Panc1 (cell line): Measurements from ENCODE around the gene MPPED2. TPM values are rescaled to one million over a fixed set of nuclear protein-coding genes. Genes with fewer than 3 reads are reported as not detected.

Experiments
- ATAC-seq: fragments of 200-7000 bp; cut with Tn5 transposase; 2 replicates; pipeline ENCODE4 v1.9.1; 2020; ENCODE audit warnings: mild to moderate bottlenecking, moderate library complexity
- BruUV-seq: library from RNA; stranded (reverse); fragments of 400-500 nt; replicated peaks from 2 replicates; lab custom pipeline; 2021; lab: Mats Ljungman, UMichigan
- CTCF ChIA-PET: fragments of 300-600 bp; sonication (Branson Sonifier 250); formaldehyde crosslinking; loops from one replicate; lab custom pipeline; 2022; ENCODE audit warnings: antibody characterized with exemption; lab: Charles Lee
- POLR2A ChIA-PET: fragments of 300-600 bp; sonication (Branson Sonifier 250); formaldehyde crosslinking; loops from one replicate; lab custom pipeline; 2022; ENCODE audit warnings: antibody characterized with exemption; lab: Charles Lee
- DNase-seq: peaks from one replicate; pipeline ENCODE4 v3.0.0-alpha.2; 2010; ENCODE audit warnings: low read depth, low spot score
- H3K27ac ChIP-seq: 2 replicates; pipeline ENCODE4 v1.5.1; 2011; ENCODE audit warnings: mild to moderate bottlenecking, low read length, inconsistent platforms
- H3K27me3 ChIP-seq: fragments of 200-500 bp; sonication (Bioruptor generic); 2 replicates; pipeline ENCODE4 v1.6.0; 2014; ENCODE audit warnings: low read length, inconsistent platforms; ENCODE audit not compliant: control insufficient read depth, insufficient read depth
- H3K36me3 ChIP-seq: fragments of 200-500 bp; sonication (Bioruptor generic); 2 replicates; pipeline ENCODE4 v1.5.1; 2014; ENCODE audit warnings: inconsistent platforms, mild to moderate bottlenecking, low read length, moderate library complexity; ENCODE audit not compliant: control insufficient read depth, insufficient read depth
- H3K4me1 ChIP-seq: 2 replicates; pipeline ENCODE4 v1.5.1; 2011; ENCODE audit warnings: inconsistent platforms, mild to moderate bottlenecking, low read length, moderate library complexity; ENCODE audit not compliant: control insufficient read depth, insufficient read depth
- H3K4me3 ChIP-seq, 2 experiments: 2 replicates each; pipeline ENCODE4 v1.5.1; 2011 to 2012; ENCODE audit warnings: low read depth in 2 of 2, low read length in 2 of 2, mild to moderate bottlenecking in 2 of 2, inconsistent platforms in 1 of 2, moderate library complexity in 1 of 2
- H3K9me3 ChIP-seq: fragments of 200-500 bp; sonication (Bioruptor generic); 2 replicates; pipeline ENCODE4 v1.5.1; 2014; ENCODE audit warnings: low read depth, mild to moderate bottlenecking, inconsistent platforms, low read length, moderate library complexity; ENCODE audit not compliant: control insufficient read depth, insufficient read depth
- CTCF ChIP-seq: fragments of 450-650 bp; IDR thresholded peaks from 2 replicates; pipeline ENCODE4 v1.5.1; 2017; ENCODE audit warnings: mild to moderate bottlenecking
- POLR2AphosphoS5 ChIP-seq: IDR thresholded peaks from 2 replicates; pipeline ENCODE4 v1.6.1; 2012; ENCODE audit warnings: mild to moderate bottlenecking, low read depth, low read length, moderate library complexity
- REST ChIP-seq, 2 experiments: IDR thresholded peaks; 2 replicates each; pipeline ENCODE4 v1.6.1; 2011 to 2012; ENCODE audit warnings: low read depth in 2 of 2, control low read depth in 1 of 2, low read length in 1 of 2, mild to moderate bottlenecking in 1 of 2, moderate library complexity in 1 of 2; ENCODE audit not compliant: insufficient read depth in 1 of 2
- SIN3A ChIP-seq: IDR thresholded peaks from 2 replicates; pipeline ENCODE4 v1.6.1; 2012; ENCODE audit warnings: low read depth, mild to moderate bottlenecking, low read length, moderate library complexity, borderline replicate concordance; ENCODE audit not compliant: insufficient read depth
- TCF7L2 ChIP-seq: IDR thresholded peaks from 2 replicates; pipeline ENCODE4 v1.6.1; 2011; ENCODE audit warnings: mild to moderate bottlenecking, low read depth, low read length, inconsistent platforms
- in situ Hi-C: cut with HindIII; loops from 2 replicates; pipeline ENCODE4 v1.10.0; 2016; ENCODE audit warnings: low sequenced_read_pairs, low pct_unique_long_range_greater_than_20kb
- intact Hi-C: fragments of 100-400 bp; cut with micrococcal nuclease; formaldehyde crosslinking; loops from one replicate; pipeline ENCODE4 v1.10.0; 2022; ENCODE audit not compliant: unreplicated experiment
- total RNA-seq: library from RNA; stranded (reverse); gene quantifications from one replicate; pipeline ENCODE4 v1.2.1, GENCODE V29; 2021; ENCODE audit not compliant: unreplicated experiment

MPPED2 gene
- total RNA-seq, 1 experiment from 2014 or later, result not detected

- no peak for ATAC-seq
- no peaks in the 10 kb centered on the region for H3K9me3 ChIP-seq
- CTCF ChIA-PET, result interaction anchor here (0.6 kb wide), 1 partner anchor 209 kb away, joined by 7 read pairs; no protein-coding TSS in a partner anchor
- H3K27ac ChIP-seq, result no peak overlapping the region
- H3K4me3 ChIP-seq, result no peak overlapping the region
- POLR2A ChIA-PET, result no interaction called here
- intact Hi-C loops (no loop called here), in situ Hi-C loops (no loop called here)
- H3K36me3 ChIP-seq, result no peaks in the 10 kb centered on the region
- TF ChIP-seq CTCF (no peak), SIN3A (no peak), POLR2AphosphoS5 (no peak), REST (IDR thresholded peaks at IDR 0.05; ENCODE audit: insufficient read depth in 1 of 2, low read depth in 2 of 2, low read length in 1 of 2) (no peak), TCF7L2 (no peak)
- no peaks in the 10 kb centered on the region for H3K4me1 ChIP-seq
- BruUV-seq, result no TSS peak
- no peak for DNase-seq
- H3K27me3 ChIP-seq, result no peaks in the 10 kb centered on the region
Measured at GRCh38 chr11:30543066-30543465, 43.1 kb downstream of the MPPED2 start.

- Histone ChIP-seq H3K36me3 (no peaks in the 10 kb centered on the region), H3K27ac (no peak overlapping the region), H3K4me3 (no peak overlapping the region), H3K4me1 (no peaks in the 10 kb centered on the region), H3K27me3 (no peaks in the 10 kb centered on the region; the same call in 1 of the 2 replicates), H3K9me3 (no peaks in the 10 kb centered on the region)
- no peak for ATAC-seq
- ChIA-PET POLR2A (no interaction called here), CTCF (no interaction called here)
- no peak for DNase-seq
- intact Hi-C loops (no loop called here), in situ Hi-C loops (no loop called here)
- TF ChIP-seq CTCF, result no peak
- TF ChIP-seq POLR2AphosphoS5, result no peak
- TF ChIP-seq REST (IDR thresholded peaks at IDR 0.05; ENCODE audit: insufficient read depth in 1 of 2, low read depth in 2 of 2, low read length in 1 of 2), result no peak
- no peak for TF ChIP-seq TCF7L2
- TF ChIP-seq SIN3A, result no peak
- BruUV-seq, result no TSS peak
Measured at GRCh38 chr11:30540781-30541180, 45.4 kb downstream of the MPPED2 start.
